IMR-90 (cell line): ENCODE results near the gene FOXC2. TPM values are rescaled to one million over a fixed set of nuclear protein-coding genes. Genes with fewer than 3 reads are reported as not detected.

Source experiments
- ATAC-seq: fragments of 200-7000 bp; cut with Tn5 transposase; 2 replicates; pipeline ENCODE4 v1.9.1; 2020; ENCODE audit warnings: low read depth, mild to moderate bottlenecking, moderate library complexity
- BruUV-seq: library from RNA; stranded (reverse); fragments of 400-500 nt; replicated peaks from 2 replicates; lab custom pipeline; 2021; lab: Mats Ljungman, UMichigan
- CTCF ChIA-PET: fragments of 300-600 bp; formaldehyde crosslinking; extraction: SDS; loops from one replicate; lab custom pipeline; 2021; ENCODE audit warnings: antibody characterized with exemption; lab: Yijun Ruan, JAX
- POLR2A ChIA-PET: fragments of 300-600 bp; sonication (Branson Sonifier 250); formaldehyde crosslinking; loops from one replicate; lab custom pipeline; 2022; ENCODE audit warnings: antibody characterized with exemption; ENCODE audit not compliant: unreplicated experiment; lab: Charles Lee
- DNase-seq: peaks from one replicate; pipeline ENCODE4 v3.0.0; 2013
- H2AFZ ChIP-seq: replicated peaks from 2 replicates; pipeline ENCODE3; 2013; ENCODE audit warnings: low read length, mild to moderate bottlenecking; ENCODE audit not compliant: poor library complexity
- H2AK5ac ChIP-seq: 2 replicates; pipeline ENCODE4 v1.6.1; 2013; ENCODE audit warnings: low read depth, low read length, inconsistent platforms
- H2AK9ac ChIP-seq: replicated peaks from 2 replicates; pipeline ENCODE3; 2013; ENCODE audit warnings: mild to moderate bottlenecking, low read depth, low read length, moderate library complexity; ENCODE audit not compliant: poor library complexity
- H2BK120ac ChIP-seq: 2 replicates; pipeline ENCODE4 v1.6.1; 2013; ENCODE audit warnings: low read depth, low read length, inconsistent platforms
- H2BK15ac ChIP-seq: 3 replicates; pipeline ENCODE4 v1.6.1; 2013; ENCODE audit warnings: low read depth, low read length, inconsistent platforms
- H2BK20ac ChIP-seq: 2 replicates; pipeline ENCODE4 v1.6.1; 2013; ENCODE audit warnings: low read depth, mild to moderate bottlenecking, inconsistent platforms, low read length, moderate library complexity
- H2BK5ac ChIP-seq: 2 replicates; pipeline ENCODE4 v1.6.1; 2013; ENCODE audit warnings: mild to moderate bottlenecking, low read depth, low read length, inconsistent platforms; ENCODE audit not compliant: poor library complexity, severe bottlenecking
- H3K14ac ChIP-seq: replicated peaks from 2 replicates; pipeline ENCODE4 v1.6.1; 2013; ENCODE audit warnings: low read depth, low read length, inconsistent platforms
- H3K18ac ChIP-seq: 2 replicates; pipeline ENCODE4 v1.6.1; 2013; ENCODE audit warnings: low read depth, low read length, control low read depth
- H3K23ac ChIP-seq: 2 replicates; pipeline ENCODE4 v1.6.1; 2013; ENCODE audit warnings: low read depth, low read length, inconsistent platforms
- H3K27ac ChIP-seq: 2 replicates; pipeline ENCODE4 v1.5.1; 2013; ENCODE audit warnings: mild to moderate bottlenecking, control low read depth, low read length; ENCODE audit not compliant: insufficient read depth
- H3K27me3 ChIP-seq: 2 replicates; pipeline ENCODE4 v1.6.1; 2013; ENCODE audit warnings: low read length; ENCODE audit not compliant: control insufficient read depth, insufficient read depth
- H3K36me3 ChIP-seq: 2 replicates; pipeline ENCODE4 v1.6.1; 2013; ENCODE audit warnings: low read length, mixed read lengths; ENCODE audit not compliant: control insufficient read depth, insufficient read depth
- H3K4ac ChIP-seq: 2 replicates; pipeline ENCODE4 v1.6.1; 2013; ENCODE audit warnings: low read depth, low read length, inconsistent platforms
- H3K4me1 ChIP-seq: 2 replicates; pipeline ENCODE4 v1.6.1; 2013; ENCODE audit warnings: low read length, mixed read lengths; ENCODE audit not compliant: control insufficient read depth, insufficient read depth
- H3K4me2 ChIP-seq: 2 replicates; pipeline ENCODE4 v1.6.1; 2013; ENCODE audit warnings: low read depth, mild to moderate bottlenecking, control low read depth, low read length, moderate library complexity
- H3K4me3 ChIP-seq: 2 replicates; pipeline ENCODE4 v1.5.1; 2013; ENCODE audit warnings: low read depth, mild to moderate bottlenecking, control low read depth, low read length, moderate library complexity; ENCODE audit not compliant: insufficient read depth
- H3K56ac ChIP-seq: 2 replicates; pipeline ENCODE4 v1.6.1; 2013; ENCODE audit warnings: low read length, inconsistent platforms; ENCODE audit not compliant: insufficient read depth; ENCODE audit errors: extremely low read depth
- H3K79me1 ChIP-seq, 2 experiments: 2 replicates each; pipeline ENCODE4 v1.6.1; 2013; ENCODE audit warnings: low read length in 2 of 2, inconsistent platforms in 1 of 2, low read depth in 1 of 2
- H3K9ac ChIP-seq: 2 replicates; pipeline ENCODE4 v1.6.1; 2013; ENCODE audit warnings: low read depth, low read length, control low read depth
- H3K9me1 ChIP-seq: 2 replicates; pipeline ENCODE4 v1.6.1; 2013; ENCODE audit warnings: low read length, inconsistent platforms; ENCODE audit not compliant: insufficient read depth
- H3K9me3 ChIP-seq: 2 replicates; pipeline ENCODE4 v1.6.1; 2013; ENCODE audit warnings: low read length; ENCODE audit not compliant: control insufficient read depth, insufficient read depth
- H4K20me1 ChIP-seq: 2 replicates; pipeline ENCODE4 v1.6.1; 2013; ENCODE audit warnings: low read length, inconsistent platforms; ENCODE audit not compliant: insufficient read depth
- H4K5ac ChIP-seq: 2 replicates; pipeline ENCODE4 v1.6.1; 2013; ENCODE audit warnings: mild to moderate bottlenecking, low read depth, low read length, control low read depth
- H4K8ac ChIP-seq, 2 experiments: 2 replicates each; pipeline ENCODE4 v1.6.1; 2013; ENCODE audit warnings: low read depth in 2 of 2, low read length in 2 of 2, control low read depth in 1 of 2, inconsistent platforms in 1 of 2
- H4K91ac ChIP-seq: 2 replicates; pipeline ENCODE4 v1.6.1; 2013; ENCODE audit warnings: low read depth, low read length, inconsistent platforms; ENCODE audit not compliant: insufficient read depth
- BHLHE40 ChIP-seq: fragments of 150-350 bp; IDR thresholded peaks from 2 replicates; pipeline ENCODE4 v1.6.1; 2016; ENCODE audit warnings: mild to moderate bottlenecking, low read depth, low read length
- CEBPB ChIP-seq: IDR thresholded peaks from 2 replicates; pipeline ENCODE4 v1.6.1; 2012; ENCODE audit warnings: low read depth, low read length, improper control_type of control experiment
- CTCF ChIP-seq: conservative IDR thresholded peaks from 2 replicates; pipeline ENCODE4 v1.5.1; 2012; ENCODE audit warnings: mild to moderate bottlenecking, low read depth, low read length, improper control_type of control experiment
- ELK1 ChIP-seq: fragments of 150-350 bp; IDR thresholded peaks from 2 replicates; pipeline ENCODE4 v1.6.1; 2016; ENCODE audit warnings: low read depth, mild to moderate bottlenecking, low read length, moderate library complexity, borderline replicate concordance
- MAFK ChIP-seq: IDR thresholded peaks from 2 replicates; pipeline ENCODE4 v1.6.1; 2012; ENCODE audit warnings: low read depth, low read length, improper control_type of control experiment
- MAZ ChIP-seq: IDR thresholded peaks from 2 replicates; pipeline ENCODE4 v1.6.1; 2012; ENCODE audit warnings: low read depth, mild to moderate bottlenecking, low read length, improper control_type of control experiment, moderate library complexity, borderline replicate concordance
- POLR2A ChIP-seq: IDR thresholded peaks from 2 replicates; pipeline ENCODE4 v1.6.1; 2012; ENCODE audit warnings: mild to moderate bottlenecking, low read depth, low read length
- RAD21 ChIP-seq: IDR thresholded peaks from 2 replicates; pipeline ENCODE4 v1.6.1; 2012; ENCODE audit warnings: low read length, improper control_type of control experiment
- RCOR1 ChIP-seq: IDR thresholded peaks from 2 replicates; pipeline ENCODE4 v1.6.1; 2012; ENCODE audit warnings: mild to moderate bottlenecking, low read length, improper control_type of control experiment; ENCODE audit not compliant: insufficient replicate concordance
- RFX5 ChIP-seq: IDR thresholded peaks from 2 replicates; pipeline ENCODE4 v1.8.0; 2012; ENCODE audit warnings: low read depth, mild to moderate bottlenecking, low read length, moderate library complexity
- SMC3 ChIP-seq: fragments of 150-350 bp; IDR thresholded peaks from 2 replicates; pipeline ENCODE4 v1.6.1; 2016; ENCODE audit warnings: low read depth, mild to moderate bottlenecking, antibody characterized with exemption, low read length, moderate library complexity
- USF2 ChIP-seq: fragments of 150-350 bp; IDR thresholded peaks from 2 replicates; pipeline ENCODE4 v1.6.1; 2017; ENCODE audit warnings: mild to moderate bottlenecking, antibody characterized with exemption, low read length, low read depth
- WGBS, 2 experiments: methylation state at CpG; one replicate each; pipeline versions ENCODE4 v1.1.5 to v1.1.7; 2013; ENCODE audit warnings: missing lambda C conversion rate in 2 of 2; ENCODE audit not compliant: insufficient read length in 1 of 2; ENCODE audit errors: extremely low coverage in 2 of 2; 5-methylcytosine and 5-hydroxymethylcytosine counted together
- dilution Hi-C: fragments of 300-500 bp; cut with HindIII; formaldehyde crosslinking; loops from one replicate; pipeline ENCODE4 v1.14.3; 2018; ENCODE audit warnings: low sequenced_read_pairs; ENCODE audit not compliant: unreplicated experiment
- in situ Hi-C: fragments of 300-500 bp; cut with MboI; formaldehyde crosslinking; loops from 3 replicates; pipeline ENCODE4 v1.14.3; 2019; ENCODE audit warnings: low sequenced_read_pairs, inconsistent platforms, mixed read lengths
- intact Hi-C: fragments of 100-400 bp; cut with micrococcal nuclease; formaldehyde crosslinking; loops from 2 replicates; pipeline ENCODE4 v1.10.0; 2022
- polyA plus RNA-seq, 3 experiments: library from polyadenylated mRNA; depleted of rRNA; stranded (reverse); fragments of >200 nt; gene quantifications; 2 replicates each; pipeline ENCODE4 v1.2.3, GENCODE V29; 2012; ENCODE audit warnings: low replicate concordance in 1 of 3
- total RNA-seq: library from RNA; depleted of rRNA; stranded (reverse); fragments of >200 nt; gene quantifications from 2 replicates; pipeline ENCODE4 v1.2.3, GENCODE V29; 2012

FOXC2 gene
- total and polyA plus RNA-seq, 2 of the 4 experiments (the other 2 are of a cell fraction), result 0.90 to 6.4 TPM

GRCh38 chr16:86579268-86580062, 12.8 kb downstream of the FOXC2 start:
- Histone ChIP-seq H4K8ac (peak overlapping the region; percentile 67 to 80), H3K79me1 (peaks cover 18 to 32% of the 10 kb centered on the region in 2 experiments), H3K56ac (peak overlapping the region; percentile 67), H3K4me1 (peaks cover 17% of the 10 kb centered on the region), H3K4me2 (peak overlapping the region; percentile 94), H3K14ac (peak overlapping the region; percentile 89), H2AFZ (peak overlapping the region; percentile 18), H3K36me3 (peaks cover 2% of the 10 kb centered on the region; the same call in 1 of the 2 replicates), H2BK20ac (peak overlapping the region; percentile 27; the same call in 1 of the 2 replicates), H3K4ac (peak overlapping the region; percentile 95), H4K5ac (peak overlapping the region; percentile 83), H4K91ac (peak overlapping the region; percentile 81), H3K27ac (peak overlapping the region; percentile 99), H2BK120ac (peak overlapping the region; percentile 97), H3K23ac (peak overlapping the region; percentile 88), H4K20me1 (0 out of 2 replicates have a peak, but pooled peaks cover 4% of the 10 kb centered on the region), H3K18ac (peak overlapping the region; percentile 86), H3K9ac (peak overlapping the region; percentile 95), H2BK5ac (peak overlapping the region; percentile 100), H2BK15ac (no peak overlapping the region), H3K9me1 (peaks cover 23% of the 10 kb centered on the region), H3K27me3 (no peaks in the 10 kb centered on the region), H2AK5ac (peak overlapping the region; percentile 75), H3K9me3 (no peaks in the 10 kb centered on the region), H3K4me3 (peak overlapping the region; percentile 71), H2AK9ac (peak overlapping the region; percentile 97)
- in situ Hi-C loops, result loop anchor here (5.0 to 10.0 kb wide), 2 partner anchors 88 to 175 kb away; no protein-coding TSS in a partner anchor
- dilution Hi-C loops, result no loop called here
- intact Hi-C loops, result loop anchor here (2.0 to 5.0 kb wide), 4 partner anchors 31 to 253 kb away; no protein-coding TSS in a partner anchor
- CTCF ChIA-PET, result no interaction called here
- TF ChIP-seq RFX5, result no peak
- no peak for TF ChIP-seq SMC3
- no peak for TF ChIP-seq MAZ
- no peak for TF ChIP-seq MAFK
- TF ChIP-seq CTCF, result no peak
- no peak for TF ChIP-seq ELK1
- TF ChIP-seq POLR2A, result no peak
- no peak for TF ChIP-seq BHLHE40
- no peak for TF ChIP-seq RAD21
- no peak for TF ChIP-seq RCOR1
- TF ChIP-seq USF2, result no peak
- TF ChIP-seq CEBPB, result no peak
- POLR2A ChIA-PET, result interaction anchor here (0.6 to 0.8 kb wide), 2 partner anchors 9 to 822 kb away, joined by 4 to 5 read pairs; no protein-coding TSS in a partner anchor
- DNase-seq (no peak), ATAC-seq (no peak)
- no TSS peak for BruUV-seq
- WGBS, 2 experiments, result 0% methylated on average over 11 of the region's 69 CpGs; no CpG with 5 or more reads in 1 of the 2 experiments
